DMS153 treated with DMSO at 0.1 percent for 48 hours (cell line): Measurements from ENCODE around the gene FGD5.

Experiments
- DNase-seq: peaks from one replicate; lab custom pipeline; 2025; ENCODE audit not compliant: unreplicated experiment; lab: John Stamatoyannopoulos, UW

FGD5 gene

DNA sequence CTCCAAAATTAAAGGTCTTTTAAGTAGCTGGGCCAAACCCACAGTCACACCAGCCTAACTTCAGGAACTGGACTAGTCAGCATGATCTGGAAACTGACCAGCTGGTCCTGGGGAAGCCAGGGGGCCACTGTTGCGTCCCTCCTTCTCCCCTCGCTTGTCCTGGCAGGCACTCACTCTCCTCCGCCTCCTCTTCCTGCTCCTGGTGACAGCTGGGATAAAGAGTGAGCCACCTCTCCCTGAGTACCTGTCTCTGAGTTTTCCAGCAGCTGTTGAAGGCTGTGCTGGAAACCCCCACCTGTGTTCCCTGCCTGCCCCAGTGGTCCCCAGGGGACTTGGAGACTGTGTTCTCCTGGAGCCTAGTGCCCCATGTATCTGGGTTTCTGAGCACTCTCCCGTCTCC lies 56.0 kb downstream of the FGD5 start:
- DNase-seq: no peak

DNA sequence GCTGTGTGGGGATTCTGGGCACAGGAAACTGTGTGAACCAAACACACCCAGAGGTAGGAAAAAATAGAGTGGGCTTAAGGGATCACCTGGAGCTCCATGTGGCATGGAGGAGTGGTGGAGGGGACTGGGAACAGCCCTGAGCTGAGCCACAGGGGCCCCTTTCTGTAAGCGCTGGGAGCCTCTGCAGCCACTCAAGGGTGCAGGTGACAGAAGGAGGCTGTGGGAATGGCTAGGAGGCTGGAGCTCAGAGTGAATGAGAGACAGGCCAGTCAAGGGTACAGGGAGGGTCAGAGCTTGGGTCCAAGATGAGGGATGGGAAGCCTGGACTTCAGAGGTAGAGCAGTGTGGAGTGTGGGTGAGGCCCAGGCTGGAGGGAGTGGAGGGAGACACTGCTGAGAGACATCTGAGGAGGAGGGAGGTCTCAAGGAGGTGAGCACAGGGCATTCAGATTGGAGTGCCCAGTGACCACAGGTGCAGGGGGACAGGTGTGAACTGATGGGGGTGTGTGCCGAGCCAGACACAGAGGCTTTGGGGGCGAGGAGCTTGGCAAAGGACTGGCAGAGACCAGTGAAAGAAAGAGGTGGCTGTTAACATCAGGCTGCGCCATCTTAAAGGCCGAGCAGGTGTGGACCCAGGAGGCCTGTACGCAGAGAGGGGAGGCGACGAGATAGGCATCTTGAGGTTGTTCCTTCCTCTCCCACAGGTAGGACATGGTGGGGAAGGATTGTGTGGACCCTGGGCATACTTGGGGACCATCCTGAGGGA lies 56.8 kb downstream of the FGD5 start:
- DNase-seq: no peak

DNA sequence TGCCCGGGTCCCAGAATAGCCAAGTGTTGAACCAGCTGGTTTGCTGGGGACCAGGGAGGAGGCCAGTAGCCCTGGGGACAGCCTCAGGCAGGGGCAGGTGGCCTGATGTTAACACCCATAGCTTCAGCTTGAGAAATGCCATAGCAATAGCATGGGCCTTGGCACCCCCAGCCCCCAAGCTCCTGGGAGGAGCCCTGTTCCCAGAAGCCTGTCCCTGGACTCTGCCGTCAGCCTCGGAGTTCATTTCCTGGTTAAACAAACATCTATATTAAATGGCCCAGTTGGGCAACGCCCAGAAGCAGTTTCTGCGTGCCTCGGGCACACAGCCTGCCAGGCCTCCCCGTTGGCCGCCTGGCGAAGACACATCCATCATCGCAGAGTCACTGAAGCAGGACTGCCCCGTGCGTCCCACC lies 58.2 kb downstream of the FGD5 start:
- DNase-seq: peak; percentile 4

DNA sequence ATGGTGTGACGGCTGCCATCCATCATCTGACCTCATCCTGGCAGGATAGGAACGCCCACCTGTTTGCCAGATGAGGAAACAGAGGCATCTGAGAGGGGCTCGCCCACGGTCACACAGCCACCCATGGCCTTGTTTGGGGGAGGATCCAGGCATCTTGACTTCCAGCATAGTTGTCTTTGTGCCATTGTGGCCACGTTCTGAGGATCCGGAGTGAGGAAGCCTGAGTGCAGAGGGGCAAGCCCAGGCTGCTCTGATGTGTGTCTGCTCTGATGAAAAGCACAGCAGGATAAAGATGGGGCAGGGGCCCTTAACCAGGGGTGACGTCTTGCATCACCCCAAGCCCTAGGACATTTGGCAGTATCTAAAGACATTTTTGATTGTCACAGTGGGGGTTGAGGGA lies 58.7 kb downstream of the FGD5 start:
- DNase-seq: no peak

DNA sequence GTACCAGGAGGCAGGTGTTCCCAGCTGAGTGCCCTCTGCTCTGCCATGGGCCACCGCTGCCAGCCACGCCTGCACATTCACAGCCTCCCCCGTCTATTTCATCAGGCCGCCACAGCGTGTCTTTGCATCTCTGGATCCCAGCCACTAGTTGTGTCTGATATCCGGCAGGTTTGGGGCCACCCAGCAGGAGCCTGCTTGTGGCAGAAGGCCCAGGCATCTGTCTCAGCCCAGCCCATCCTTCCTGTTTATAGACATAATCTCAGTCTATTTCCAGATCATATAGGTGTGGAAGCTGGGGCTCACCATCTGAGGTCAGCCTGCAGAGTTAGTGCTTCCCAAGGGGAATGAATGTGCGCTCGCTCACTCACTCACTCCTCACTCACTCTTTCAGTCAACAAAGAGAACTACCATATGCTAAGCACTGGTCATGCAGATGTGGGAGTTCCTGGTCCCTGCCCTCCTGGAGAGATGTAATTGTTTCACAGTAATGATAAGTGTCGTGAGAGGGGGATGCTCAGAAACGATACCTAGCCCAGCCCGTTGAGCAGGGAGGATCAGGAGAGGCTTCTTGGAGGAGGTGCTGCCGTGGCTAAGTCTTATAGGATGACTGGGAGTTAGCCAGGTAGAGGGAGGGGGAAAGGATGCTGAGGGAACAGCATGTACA lies 60.6 kb downstream of the FGD5 start:
- no peak for DNase-seq

DNA sequence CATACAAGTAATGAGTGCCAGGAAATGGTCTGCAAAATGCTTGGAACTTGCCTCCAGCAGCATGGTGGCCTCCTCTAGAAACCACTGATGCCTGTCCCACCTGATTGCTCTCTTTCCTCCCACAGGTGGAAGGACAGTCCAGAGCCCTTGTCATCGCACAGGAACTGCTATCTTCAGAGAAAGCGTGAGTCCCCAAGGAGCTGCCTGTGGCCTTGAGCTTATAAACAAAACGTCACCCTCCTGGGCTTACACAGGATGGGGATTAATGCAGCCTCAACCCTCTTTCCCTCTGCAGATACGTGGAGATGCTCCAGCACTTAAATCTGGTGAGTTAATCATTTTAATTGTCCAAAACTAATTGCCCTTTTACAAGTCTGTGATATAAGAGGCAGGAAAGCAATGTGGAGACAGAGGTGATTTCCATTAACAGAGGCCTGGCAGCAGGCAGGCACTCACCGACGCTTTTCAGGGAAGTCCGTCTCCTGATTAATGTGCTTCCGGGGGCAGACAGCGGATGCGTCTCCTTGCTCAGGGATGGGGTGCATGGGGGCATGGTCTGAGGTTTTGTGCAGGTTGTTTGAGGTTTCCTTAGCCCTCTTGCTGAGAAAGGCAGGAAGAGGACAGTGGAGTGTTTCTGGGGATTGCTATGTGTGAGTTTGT lies 61.8 kb downstream of the FGD5 start:
- DNase-seq: no peak

DNA sequence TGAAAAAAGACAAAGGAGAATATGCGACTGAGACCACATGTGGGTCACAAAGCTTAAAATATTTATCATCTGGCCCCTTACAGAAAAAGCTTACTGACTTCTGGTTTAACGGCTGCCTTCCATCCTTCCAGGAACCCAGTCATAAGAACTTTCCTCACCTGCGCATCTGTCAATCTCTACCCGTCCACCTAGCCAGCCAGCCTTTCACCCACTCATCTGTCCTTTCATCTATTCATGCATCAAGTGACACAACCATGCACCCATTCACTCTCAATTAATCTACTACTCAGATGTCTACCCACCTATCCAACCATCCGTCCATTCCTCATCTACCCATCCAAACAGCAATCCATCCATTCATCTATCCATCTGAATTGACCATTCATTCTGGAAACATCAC lies 64.5 kb downstream of the FGD5 start:
- DNase-seq: no peak

DNA sequence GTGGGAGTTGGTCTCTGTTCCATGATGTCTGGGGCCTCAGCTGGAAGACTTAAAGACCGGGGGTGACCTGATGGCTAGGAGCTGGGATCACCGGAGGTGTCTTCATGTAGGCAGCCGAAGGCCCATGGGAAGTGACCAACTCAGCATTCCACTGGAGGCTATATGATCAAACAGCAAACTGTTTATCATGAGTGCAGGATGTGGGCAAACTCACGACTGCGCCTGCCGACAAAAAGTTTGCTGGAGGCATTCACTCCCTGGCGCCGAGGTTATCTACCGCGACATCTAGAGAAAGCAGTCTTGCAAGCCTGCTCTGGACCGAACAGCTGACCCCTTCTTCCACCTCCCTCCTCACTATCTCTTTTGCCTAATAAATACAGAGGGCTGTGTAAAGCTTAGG lies 65.9 kb downstream of the FGD5 start:
- no peak for DNase-seq

DNA sequence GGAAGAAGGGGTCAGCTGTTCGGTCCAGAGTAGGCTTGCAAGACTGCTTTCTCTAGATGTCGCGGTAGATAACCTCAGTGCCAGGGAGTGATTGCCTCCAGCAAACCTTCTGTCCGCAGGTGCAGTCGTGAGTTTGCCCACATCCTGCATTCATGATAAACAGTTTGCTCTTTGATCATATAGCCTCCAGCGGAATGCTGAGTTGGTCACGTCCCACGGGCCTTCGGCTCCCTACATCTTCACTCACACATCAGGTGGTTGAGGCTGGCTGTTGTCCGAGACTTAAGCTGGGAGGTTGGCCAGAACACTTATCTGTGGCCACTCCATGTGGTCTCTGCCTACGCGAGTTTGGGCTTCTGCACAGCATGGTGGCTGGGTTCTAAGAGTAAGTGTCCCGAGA lies 66.5 kb downstream of the FGD5 start:
- no peak for DNase-seq

DNA sequence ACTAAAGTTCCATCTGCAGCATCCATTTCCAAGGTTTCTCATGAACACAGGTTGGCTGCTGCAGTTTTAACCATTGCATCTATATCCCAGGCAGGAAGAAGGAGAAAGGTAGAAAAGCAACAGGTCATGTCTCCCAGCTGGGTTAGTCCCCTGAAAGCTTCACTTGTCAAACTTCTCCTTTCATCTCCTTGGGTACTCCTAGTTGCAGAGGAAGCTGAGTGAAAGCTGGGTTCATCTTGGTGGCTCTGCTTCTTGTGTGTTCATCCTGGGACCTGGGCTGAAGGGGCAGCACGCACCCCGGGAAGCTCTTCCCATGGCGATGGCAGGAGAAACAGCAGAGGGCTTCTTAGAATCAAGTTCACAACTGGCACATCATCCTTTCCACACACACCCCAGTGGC lies 67.3 kb downstream of the FGD5 start:
- DNase-seq: no peak

DNA sequence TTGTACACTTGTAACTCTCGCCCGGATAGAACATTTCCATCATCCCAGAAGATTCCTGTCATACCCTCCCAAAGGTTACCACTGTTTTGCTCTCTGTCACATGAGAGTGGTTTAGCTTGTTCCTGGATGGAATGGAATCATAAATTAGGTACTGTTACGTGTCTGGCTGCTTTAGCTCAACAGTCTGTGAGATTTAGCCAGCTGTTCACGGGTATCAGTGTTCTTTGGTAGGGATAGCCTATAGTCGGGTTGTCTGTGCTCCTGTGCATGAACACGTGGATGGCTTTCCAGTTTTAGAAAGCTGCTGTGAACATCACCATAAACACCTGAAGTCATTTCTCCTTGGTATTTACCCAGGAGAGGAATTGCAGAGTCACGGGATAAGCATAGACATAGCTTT lies 70.4 kb downstream of the FGD5 start:
- DNase-seq: no peak

DNA sequence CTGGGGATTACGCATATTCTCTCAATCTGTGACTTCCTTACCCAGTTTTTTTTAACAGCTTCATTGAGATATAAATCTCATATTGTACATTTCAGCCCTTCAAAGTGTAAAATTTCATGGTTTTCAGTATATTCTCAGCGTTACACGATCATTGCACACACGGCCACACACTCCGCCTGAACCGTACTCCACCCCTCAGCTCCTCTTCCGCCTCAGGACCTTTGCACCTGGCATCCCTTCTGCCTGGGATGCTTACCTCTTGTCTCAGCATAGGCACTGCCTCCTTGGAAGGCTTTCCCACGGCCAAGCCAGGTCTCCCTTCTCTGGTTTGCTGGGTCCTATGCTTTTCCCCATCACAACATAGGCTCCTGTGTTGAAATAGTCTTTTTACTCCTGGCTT lies 71.2 kb downstream of the FGD5 start:
- DNase-seq: no peak

DNA sequence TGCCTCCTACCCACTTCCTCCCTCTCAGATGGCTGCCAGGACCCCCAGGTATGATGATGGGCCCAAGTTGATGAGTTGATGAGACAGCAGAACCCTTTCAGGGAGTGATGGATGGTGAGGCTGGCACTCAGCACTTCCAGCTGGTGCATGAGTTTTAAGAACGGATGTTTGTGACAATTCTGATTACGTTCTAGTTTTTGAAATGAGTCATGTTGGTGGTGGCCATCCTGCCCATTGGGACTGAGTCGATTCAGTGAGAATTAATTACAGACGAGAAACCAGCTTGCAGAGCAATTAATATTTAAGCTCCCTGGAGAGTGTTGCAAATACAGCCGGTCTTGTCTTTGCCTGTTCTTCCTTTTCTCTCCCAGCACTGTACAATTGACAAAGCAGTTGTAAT lies 71.7 kb downstream of the FGD5 start:
- no peak for DNase-seq

DNA sequence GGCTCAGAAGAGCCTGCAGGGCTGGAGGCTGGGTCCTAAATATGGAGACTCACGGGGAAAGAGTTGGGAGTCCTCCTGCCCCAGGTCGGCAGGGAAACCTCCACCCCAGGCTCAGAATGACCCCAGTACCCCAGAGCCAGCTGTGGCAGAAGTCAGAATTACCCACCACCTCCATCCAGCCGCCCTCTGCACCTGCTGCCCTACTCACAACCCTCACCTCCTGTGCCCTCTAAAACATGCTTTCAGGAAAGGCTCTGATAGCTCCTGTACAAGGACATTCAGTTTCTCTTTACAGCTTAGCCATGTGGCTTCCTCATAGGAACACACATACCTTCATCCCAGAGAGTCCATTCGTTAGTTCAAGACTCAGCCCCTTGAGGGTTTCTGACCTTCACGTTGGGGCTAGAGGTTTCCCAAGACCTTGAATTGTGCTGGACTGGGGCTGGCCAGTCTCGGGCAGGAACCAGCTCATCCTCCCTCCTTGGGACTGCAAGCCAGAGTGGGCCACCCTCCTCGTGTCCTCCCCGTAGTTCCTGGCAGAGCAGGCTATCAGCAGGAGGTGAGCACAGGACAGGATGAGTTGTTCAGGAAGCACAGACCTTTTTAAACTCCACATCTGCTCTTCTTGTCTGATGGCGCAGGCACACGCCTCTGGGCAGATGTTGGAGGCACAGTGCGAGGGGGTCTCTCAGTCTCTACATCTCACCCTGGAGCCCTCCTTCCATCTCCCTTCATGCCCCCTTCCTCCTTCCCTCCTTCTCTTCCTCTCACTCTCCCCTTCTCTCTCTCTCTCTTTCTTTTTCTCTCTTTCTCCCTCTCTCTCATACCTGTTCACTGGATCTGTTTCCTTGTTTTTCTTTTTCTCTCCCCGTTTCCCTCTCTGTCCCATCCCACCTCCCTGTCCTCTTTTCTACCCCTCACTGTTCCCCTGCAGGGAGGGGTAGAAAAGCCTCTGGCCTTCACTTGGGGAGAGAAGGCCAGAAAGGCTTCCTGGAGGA lies 72.7 kb downstream of the FGD5 start:
- no peak for DNase-seq

DNA sequence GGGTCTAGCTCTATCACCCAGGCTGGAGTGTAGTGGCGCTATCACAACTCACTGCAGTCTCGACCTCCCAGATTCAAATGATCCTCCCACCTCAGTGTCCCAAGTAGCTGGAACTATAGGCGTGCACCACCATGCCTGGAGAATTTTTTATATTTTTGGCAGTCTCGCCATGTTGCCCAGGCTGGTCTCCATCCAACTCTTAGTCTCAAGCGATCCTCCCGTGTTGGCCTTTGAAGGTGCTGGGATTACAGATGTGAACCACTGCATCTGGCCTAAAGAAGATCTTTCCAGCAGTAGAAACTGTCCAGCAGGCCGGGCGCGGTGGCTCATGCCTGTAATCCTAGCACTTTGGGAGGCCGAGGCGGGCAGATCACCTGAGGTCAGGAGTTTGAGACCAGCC lies 73.5 kb downstream of the FGD5 start:
- no peak for DNase-seq

DNA sequence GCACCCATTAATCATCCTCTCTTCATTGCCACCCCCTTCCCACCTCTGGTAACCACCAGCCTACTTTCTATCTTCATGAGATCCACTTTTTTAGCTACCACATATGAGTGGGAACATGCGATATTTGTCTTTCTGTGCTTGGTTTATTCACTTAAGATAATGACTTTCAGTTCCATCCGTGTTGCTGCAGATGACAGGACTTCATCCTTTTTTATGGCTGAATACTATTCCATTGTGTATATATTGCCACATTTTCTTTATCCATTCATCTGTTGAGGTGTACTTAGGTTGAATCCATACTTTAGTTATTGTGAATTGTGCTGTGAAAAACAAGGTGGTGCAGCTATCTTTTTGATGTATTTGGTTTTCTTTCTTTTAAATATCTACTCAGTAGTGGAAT lies 75.3 kb downstream of the FGD5 start:
- DNase-seq: no peak

DNA sequence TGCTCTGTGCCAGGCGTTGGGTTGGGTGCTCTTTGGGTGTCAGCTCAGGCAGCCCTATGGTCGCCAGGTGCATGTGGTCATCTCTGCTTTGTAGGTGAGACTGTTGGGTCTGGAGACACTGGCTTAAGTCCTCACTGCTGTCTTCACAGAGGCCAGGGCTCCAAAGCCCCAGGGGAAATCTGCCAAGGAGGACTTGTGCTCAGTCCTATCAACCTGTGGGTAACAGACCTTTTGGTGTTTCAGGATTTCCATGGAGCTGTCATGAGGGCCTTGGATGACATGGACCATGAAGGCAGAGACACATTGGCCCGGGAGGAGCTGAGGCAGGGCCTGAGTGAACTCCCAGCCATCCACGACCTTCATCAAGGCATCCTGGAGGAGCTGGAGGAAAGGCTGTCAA lies 78.5 kb downstream of the FGD5 start:
- no peak for DNase-seq

DNA sequence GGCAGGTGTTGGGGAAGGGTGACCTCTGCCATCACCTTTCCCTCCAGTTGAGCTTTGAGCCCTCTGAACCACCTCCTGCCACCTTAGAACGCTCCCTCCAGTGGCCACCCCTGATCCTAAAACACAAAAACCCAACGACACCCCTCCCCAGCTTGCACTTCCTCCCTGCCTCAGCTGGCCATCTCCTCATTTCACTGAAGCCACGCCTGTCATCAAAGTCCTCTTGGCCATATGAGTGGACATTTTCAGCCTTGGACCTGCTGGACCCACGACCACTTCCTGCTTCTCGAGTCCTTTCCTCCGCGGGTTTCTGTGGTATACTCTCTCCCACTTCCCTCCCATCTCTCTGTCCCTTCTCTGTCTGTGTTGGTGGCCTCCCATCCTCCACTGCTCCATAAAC lies 80.2 kb downstream of the FGD5 start:
- DNase-seq: no peak

DNA sequence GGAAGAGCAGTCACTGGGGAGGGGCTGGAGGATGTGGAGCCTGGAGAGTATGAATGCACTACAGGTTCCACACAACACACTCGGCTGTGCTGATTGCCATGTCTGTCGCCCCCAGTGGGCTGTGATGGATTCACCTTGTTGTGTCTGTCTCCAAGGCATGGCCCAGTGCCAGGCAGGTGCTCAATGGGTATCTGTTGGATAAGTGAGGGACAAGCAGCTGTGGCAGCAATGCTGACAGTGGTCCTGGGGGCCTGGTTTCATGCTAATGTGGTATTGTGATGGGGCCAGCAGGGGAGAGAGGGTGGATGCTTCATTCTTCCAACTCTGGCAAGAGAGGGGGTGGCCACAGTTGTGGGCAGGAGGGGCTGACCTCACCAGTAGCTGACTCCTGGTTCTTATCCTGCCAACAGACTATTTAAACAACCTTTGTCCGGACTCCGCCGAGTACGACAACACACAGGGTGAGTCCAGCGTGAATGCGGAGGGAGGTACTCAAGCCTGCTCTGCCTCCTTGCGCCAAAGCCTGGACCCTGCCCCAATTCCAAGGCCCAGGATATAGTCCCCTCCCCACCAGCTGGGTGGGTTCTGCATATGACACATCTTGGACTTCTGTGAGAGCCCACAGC lies 81.3 kb downstream of the FGD5 start:
- no peak for DNase-seq
